GM18867 (cell line): ENCODE results near the gene NRCAM.
A peak's percentile ranks its signal among the peaks of the same experiment; 100 is the strongest.
"Not testable (repeated sequence)": the region's sequence is repeated elsewhere in the genome, so short reads cannot be mapped to it uniquely, and the experiment has no call there.

Experiments
- ATAC-seq: cut with Tn5 transposase; IDR thresholded peaks from one replicate; pipeline ENCODE4 v1.9.1; 2021; ENCODE audit warnings: mild to moderate bottlenecking, moderate library complexity; ENCODE audit not compliant: unreplicated experiment

NRCAM gene

GRCh38 chr7:108403597-108404217 is 52.5 kb downstream of the NRCAM start:
- no peak for ATAC-seq

- peak; percentile 84 for ATAC-seq
Observed at GRCh38 chr7:108402865-108403264, 53.4 kb downstream of the NRCAM start.

GRCh38 chr7:108396080-108396479 is 60.2 kb downstream of the NRCAM start:
- no peak for ATAC-seq

GRCh38 chr7:108395426-108395825 is 60.8 kb downstream of the NRCAM start:
- ATAC-seq: no peak

GRCh38 chr7:108393097-108393496 is 63.1 kb downstream of the NRCAM start:
- not testable (repeated sequence) for ATAC-seq

- ATAC-seq: not testable (repeated sequence)
Observed at GRCh38 chr7:108387686-108388085, 68.5 kb downstream of the NRCAM start.

- peak; percentile 90 for ATAC-seq
Observed at GRCh38 chr7:108385834-108386422, 70.3 kb downstream of the NRCAM start.

- peak; percentile 89 for ATAC-seq
Observed at GRCh38 chr7:108384716-108385483, 71.3 kb downstream of the NRCAM start.

GRCh38 chr7:108382932-108383331 is 73.3 kb downstream of the NRCAM start:
- ATAC-seq: no peak

- ATAC-seq: no peak
Observed at GRCh38 chr7:108380517-108380916, 75.7 kb downstream of the NRCAM start.

- ATAC-seq: no peak
Observed at GRCh38 chr7:108376206-108376605, 80.0 kb downstream of the NRCAM start.

- no peak for ATAC-seq
Observed at GRCh38 chr7:108375668-108376067, 80.6 kb downstream of the NRCAM start.

- ATAC-seq: no peak
Observed at GRCh38 chr7:108374899-108375298, 81.3 kb downstream of the NRCAM start.

GRCh38 chr7:108372618-108373017 is 83.6 kb downstream of the NRCAM start:
- no peak for ATAC-seq

GRCh38 chr7:108370616-108371015 is 85.6 kb downstream of the NRCAM start:
- ATAC-seq: no peak

GRCh38 chr7:108368466-108368865 is 87.8 kb downstream of the NRCAM start:
- ATAC-seq: no peak

GRCh38 chr7:108367946-108368345 is 88.3 kb downstream of the NRCAM start:
- ATAC-seq: no peak

- no peak for ATAC-seq
Observed at GRCh38 chr7:108367314-108367713, 88.9 kb downstream of the NRCAM start.

GRCh38 chr7:108363659-108364058 is 92.6 kb downstream of the NRCAM start:
- no peak for ATAC-seq

GRCh38 chr7:108360058-108360800 is 96.0 kb downstream of the NRCAM start:
- ATAC-seq: no peak

- no peak for ATAC-seq
Observed at GRCh38 chr7:108358553-108358952, 97.7 kb downstream of the NRCAM start.
